IMR-90 (cell line): ENCODE measurements around the gene MRC2. TPM values are rescaled to one million over a fixed set of nuclear protein-coding genes. Genes with fewer than 3 reads are reported as not detected.

ENCODE experiments used
- ATAC-seq: fragments of 200-7000 bp; cut with Tn5 transposase; 2 replicates; pipeline ENCODE4 v1.9.1; 2020; ENCODE audit warnings: low read depth, mild to moderate bottlenecking, moderate library complexity
- BruUV-seq: library from RNA; stranded (reverse); fragments of 400-500 nt; replicated peaks from 2 replicates; lab custom pipeline; 2021; lab: Mats Ljungman, UMichigan
- CTCF ChIA-PET: fragments of 300-600 bp; formaldehyde crosslinking; extraction: SDS; loops from one replicate; lab custom pipeline; 2021; ENCODE audit warnings: antibody characterized with exemption; lab: Yijun Ruan, JAX
- POLR2A ChIA-PET: fragments of 300-600 bp; sonication (Branson Sonifier 250); formaldehyde crosslinking; loops from one replicate; lab custom pipeline; 2022; ENCODE audit warnings: antibody characterized with exemption; ENCODE audit not compliant: unreplicated experiment; lab: Charles Lee
- DNase-seq: peaks from one replicate; pipeline ENCODE4 v3.0.0; 2013
- H2AFZ ChIP-seq: replicated peaks from 2 replicates; pipeline ENCODE3; 2013; ENCODE audit warnings: low read length, mild to moderate bottlenecking; ENCODE audit not compliant: poor library complexity
- H2AK5ac ChIP-seq: 2 replicates; pipeline ENCODE4 v1.6.1; 2013; ENCODE audit warnings: low read depth, low read length, inconsistent platforms
- H2AK9ac ChIP-seq: replicated peaks from 2 replicates; pipeline ENCODE3; 2013; ENCODE audit warnings: mild to moderate bottlenecking, low read depth, low read length, moderate library complexity; ENCODE audit not compliant: poor library complexity
- H2BK120ac ChIP-seq: 2 replicates; pipeline ENCODE4 v1.6.1; 2013; ENCODE audit warnings: low read depth, low read length, inconsistent platforms
- H2BK15ac ChIP-seq: 3 replicates; pipeline ENCODE4 v1.6.1; 2013; ENCODE audit warnings: low read depth, low read length, inconsistent platforms
- H2BK20ac ChIP-seq: 2 replicates; pipeline ENCODE4 v1.6.1; 2013; ENCODE audit warnings: low read depth, mild to moderate bottlenecking, inconsistent platforms, low read length, moderate library complexity
- H2BK5ac ChIP-seq: 2 replicates; pipeline ENCODE4 v1.6.1; 2013; ENCODE audit warnings: mild to moderate bottlenecking, low read depth, low read length, inconsistent platforms; ENCODE audit not compliant: poor library complexity, severe bottlenecking
- H3K14ac ChIP-seq: replicated peaks from 2 replicates; pipeline ENCODE4 v1.6.1; 2013; ENCODE audit warnings: low read depth, low read length, inconsistent platforms
- H3K18ac ChIP-seq: 2 replicates; pipeline ENCODE4 v1.6.1; 2013; ENCODE audit warnings: low read depth, low read length, control low read depth
- H3K23ac ChIP-seq: 2 replicates; pipeline ENCODE4 v1.6.1; 2013; ENCODE audit warnings: low read depth, low read length, inconsistent platforms
- H3K27ac ChIP-seq: 2 replicates; pipeline ENCODE4 v1.5.1; 2013; ENCODE audit warnings: mild to moderate bottlenecking, control low read depth, low read length; ENCODE audit not compliant: insufficient read depth
- H3K27me3 ChIP-seq: 2 replicates; pipeline ENCODE4 v1.6.1; 2013; ENCODE audit warnings: low read length; ENCODE audit not compliant: control insufficient read depth, insufficient read depth
- H3K36me3 ChIP-seq: 2 replicates; pipeline ENCODE4 v1.6.1; 2013; ENCODE audit warnings: low read length, mixed read lengths; ENCODE audit not compliant: control insufficient read depth, insufficient read depth
- H3K4ac ChIP-seq: 2 replicates; pipeline ENCODE4 v1.6.1; 2013; ENCODE audit warnings: low read depth, low read length, inconsistent platforms
- H3K4me1 ChIP-seq: 2 replicates; pipeline ENCODE4 v1.6.1; 2013; ENCODE audit warnings: low read length, mixed read lengths; ENCODE audit not compliant: control insufficient read depth, insufficient read depth
- H3K4me2 ChIP-seq: 2 replicates; pipeline ENCODE4 v1.6.1; 2013; ENCODE audit warnings: low read depth, mild to moderate bottlenecking, control low read depth, low read length, moderate library complexity
- H3K4me3 ChIP-seq: 2 replicates; pipeline ENCODE4 v1.5.1; 2013; ENCODE audit warnings: low read depth, mild to moderate bottlenecking, control low read depth, low read length, moderate library complexity; ENCODE audit not compliant: insufficient read depth
- H3K56ac ChIP-seq: 2 replicates; pipeline ENCODE4 v1.6.1; 2013; ENCODE audit warnings: low read length, inconsistent platforms; ENCODE audit not compliant: insufficient read depth; ENCODE audit errors: extremely low read depth
- H3K79me1 ChIP-seq, 2 experiments: 2 replicates each; pipeline ENCODE4 v1.6.1; 2013; ENCODE audit warnings: low read length in 2 of 2, inconsistent platforms in 1 of 2, low read depth in 1 of 2
- H3K9ac ChIP-seq: 2 replicates; pipeline ENCODE4 v1.6.1; 2013; ENCODE audit warnings: low read depth, low read length, control low read depth
- H3K9me1 ChIP-seq: 2 replicates; pipeline ENCODE4 v1.6.1; 2013; ENCODE audit warnings: low read length, inconsistent platforms; ENCODE audit not compliant: insufficient read depth
- H3K9me3 ChIP-seq: 2 replicates; pipeline ENCODE4 v1.6.1; 2013; ENCODE audit warnings: low read length; ENCODE audit not compliant: control insufficient read depth, insufficient read depth
- H4K20me1 ChIP-seq: 2 replicates; pipeline ENCODE4 v1.6.1; 2013; ENCODE audit warnings: low read length, inconsistent platforms; ENCODE audit not compliant: insufficient read depth
- H4K5ac ChIP-seq: 2 replicates; pipeline ENCODE4 v1.6.1; 2013; ENCODE audit warnings: mild to moderate bottlenecking, low read depth, low read length, control low read depth
- H4K8ac ChIP-seq, 2 experiments: 2 replicates each; pipeline ENCODE4 v1.6.1; 2013; ENCODE audit warnings: low read depth in 2 of 2, low read length in 2 of 2, control low read depth in 1 of 2, inconsistent platforms in 1 of 2
- H4K91ac ChIP-seq: 2 replicates; pipeline ENCODE4 v1.6.1; 2013; ENCODE audit warnings: low read depth, low read length, inconsistent platforms; ENCODE audit not compliant: insufficient read depth
- WGBS, 2 experiments: methylation state at CpG; one replicate each; pipeline versions ENCODE4 v1.1.5 to v1.1.7; 2013; ENCODE audit warnings: missing lambda C conversion rate in 2 of 2; ENCODE audit not compliant: insufficient read length in 1 of 2; ENCODE audit errors: extremely low coverage in 2 of 2; 5-methylcytosine and 5-hydroxymethylcytosine counted together
- dilution Hi-C: fragments of 300-500 bp; cut with HindIII; formaldehyde crosslinking; loops from one replicate; pipeline ENCODE4 v1.14.3; 2018; ENCODE audit warnings: low sequenced_read_pairs; ENCODE audit not compliant: unreplicated experiment
- in situ Hi-C: fragments of 300-500 bp; cut with MboI; formaldehyde crosslinking; loops from 3 replicates; pipeline ENCODE4 v1.14.3; 2019; ENCODE audit warnings: low sequenced_read_pairs, inconsistent platforms, mixed read lengths
- intact Hi-C: fragments of 100-400 bp; cut with micrococcal nuclease; formaldehyde crosslinking; loops from 2 replicates; pipeline ENCODE4 v1.10.0; 2022
- polyA plus RNA-seq, 3 experiments: library from polyadenylated mRNA; depleted of rRNA; stranded (reverse); fragments of >200 nt; gene quantifications; 2 replicates each; pipeline ENCODE4 v1.2.3, GENCODE V29; 2012; ENCODE audit warnings: low replicate concordance in 1 of 3
- total RNA-seq: library from RNA; depleted of rRNA; stranded (reverse); fragments of >200 nt; gene quantifications from 2 replicates; pipeline ENCODE4 v1.2.3, GENCODE V29; 2012
- TF ChIP-seq, protein P1 (sequence below): conservative IDR thresholded peaks from 2 replicates; pipeline ENCODE4 v1.5.1; 2012; ENCODE audit warnings: mild to moderate bottlenecking, low read depth, low read length, improper control_type of control experiment

Gene MRC2
- total and polyA plus RNA-seq, 2 of the 4 experiments (the other 2 are of a cell fraction) = 39.3 to 137 TPM

DNA sequence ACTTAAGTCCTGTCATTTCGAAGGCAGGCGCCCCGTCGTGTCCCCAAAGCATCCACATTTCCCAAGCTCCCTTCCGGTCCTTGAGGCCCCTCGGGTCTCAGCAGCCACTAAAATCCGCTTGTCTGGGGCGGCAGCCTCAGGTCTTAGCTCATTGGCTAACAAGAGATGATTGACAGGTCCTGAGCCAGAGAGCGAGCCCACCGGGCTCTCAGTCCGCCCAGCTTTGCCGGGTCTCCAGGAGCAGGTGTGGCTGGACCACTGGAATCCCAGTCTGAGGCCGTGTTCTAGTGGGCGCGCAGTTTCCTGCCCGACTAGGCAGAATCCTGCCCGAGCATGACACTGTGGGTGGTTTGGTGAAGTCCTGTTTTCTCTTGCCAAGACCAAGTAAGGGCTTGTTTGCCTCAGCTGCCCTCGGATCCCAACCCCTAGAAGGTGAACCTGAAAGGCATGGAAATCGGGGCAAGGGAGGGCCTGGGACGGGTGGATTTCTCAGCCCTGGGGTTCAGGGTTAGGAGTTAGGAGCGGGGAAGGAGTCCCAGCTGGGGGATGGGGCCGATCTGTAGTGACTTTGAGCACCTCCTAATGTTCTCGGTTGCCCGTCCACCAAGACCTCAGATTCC is 42.8 kb downstream of the MRC2 start:
- no peaks in the 10 kb centered on the region for H3K27me3 ChIP-seq
- intact Hi-C loops = no loop called here
- H2AFZ ChIP-seq = no peak overlapping the region
- H3K14ac ChIP-seq = no peak overlapping the region
- no peak overlapping the region for H3K4me2 ChIP-seq
- ChIA-PET CTCF (no interaction called here), POLR2A (no interaction called here)
- no peak overlapping the region for H3K18ac ChIP-seq
- no peak overlapping the region for H2BK5ac ChIP-seq
- H4K20me1 ChIP-seq = peaks cover 10% of the 10 kb centered on the region
- H3K9me3 ChIP-seq = no peaks in the 10 kb centered on the region
- in situ Hi-C loops = no loop called here
- H3K27ac ChIP-seq = no peak overlapping the region
- TF ChIP-seq, protein P1, sequence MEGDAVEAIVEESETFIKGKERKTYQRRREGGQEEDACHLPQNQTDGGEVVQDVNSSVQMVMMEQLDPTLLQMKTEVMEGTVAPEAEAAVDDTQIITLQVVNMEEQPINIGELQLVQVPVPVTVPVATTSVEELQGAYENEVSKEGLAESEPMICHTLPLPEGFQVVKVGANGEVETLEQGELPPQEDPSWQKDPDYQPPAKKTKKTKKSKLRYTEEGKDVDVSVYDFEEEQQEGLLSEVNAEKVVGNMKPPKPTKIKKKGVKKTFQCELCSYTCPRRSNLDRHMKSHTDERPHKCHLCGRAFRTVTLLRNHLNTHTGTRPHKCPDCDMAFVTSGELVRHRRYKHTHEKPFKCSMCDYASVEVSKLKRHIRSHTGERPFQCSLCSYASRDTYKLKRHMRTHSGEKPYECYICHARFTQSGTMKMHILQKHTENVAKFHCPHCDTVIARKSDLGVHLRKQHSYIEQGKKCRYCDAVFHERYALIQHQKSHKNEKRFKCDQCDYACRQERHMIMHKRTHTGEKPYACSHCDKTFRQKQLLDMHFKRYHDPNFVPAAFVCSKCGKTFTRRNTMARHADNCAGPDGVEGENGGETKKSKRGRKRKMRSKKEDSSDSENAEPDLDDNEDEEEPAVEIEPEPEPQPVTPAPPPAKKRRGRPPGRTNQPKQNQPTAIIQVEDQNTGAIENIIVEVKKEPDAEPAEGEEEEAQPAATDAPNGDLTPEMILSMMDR = no peak
- no peak overlapping the region for H2AK5ac ChIP-seq
- no peaks in the 10 kb centered on the region for H3K9me1 ChIP-seq
- DNase-seq (no peak), ATAC-seq (no peak)
- H4K91ac ChIP-seq = no peak overlapping the region
- H3K9ac ChIP-seq = no peak overlapping the region
- no peak overlapping the region for H4K5ac ChIP-seq
- H3K4ac ChIP-seq = no peak overlapping the region
- no peak overlapping the region for H3K56ac ChIP-seq
- H2AK9ac ChIP-seq = no peak overlapping the region
- peaks cover 83% of the 10 kb centered on the region for H3K36me3 ChIP-seq
- peaks cover 14 to 60% of the 10 kb centered on the region in 2 experiments for H3K79me1 ChIP-seq
- dilution Hi-C loops = no loop called here
- H3K23ac ChIP-seq = no peak overlapping the region
- BruUV-seq = no TSS peak
- H2BK120ac ChIP-seq = no peak overlapping the region
- no peak overlapping the region for H3K4me3 ChIP-seq
- H3K4me1 ChIP-seq = no peaks in the 10 kb centered on the region
- no peak overlapping the region for H2BK15ac ChIP-seq
- H2BK20ac ChIP-seq = no peak overlapping the region
- H4K8ac ChIP-seq = no peak overlapping the region
- WGBS, 2 experiments = 86% methylated on average over 15 of the region's 24 CpGs; no CpG with 5 or more reads in 1 of the 2 experiments
